Measurements from ENCODE around the gene ST3GAL5. TPM values are rescaled to one million over a fixed set of nuclear protein-coding genes. Genes with fewer than 3 reads are reported as not detected.

Gene ST3GAL5
- total RNA-seq, 1 donor from 2014 or later: 30.4 TPM

DNA sequence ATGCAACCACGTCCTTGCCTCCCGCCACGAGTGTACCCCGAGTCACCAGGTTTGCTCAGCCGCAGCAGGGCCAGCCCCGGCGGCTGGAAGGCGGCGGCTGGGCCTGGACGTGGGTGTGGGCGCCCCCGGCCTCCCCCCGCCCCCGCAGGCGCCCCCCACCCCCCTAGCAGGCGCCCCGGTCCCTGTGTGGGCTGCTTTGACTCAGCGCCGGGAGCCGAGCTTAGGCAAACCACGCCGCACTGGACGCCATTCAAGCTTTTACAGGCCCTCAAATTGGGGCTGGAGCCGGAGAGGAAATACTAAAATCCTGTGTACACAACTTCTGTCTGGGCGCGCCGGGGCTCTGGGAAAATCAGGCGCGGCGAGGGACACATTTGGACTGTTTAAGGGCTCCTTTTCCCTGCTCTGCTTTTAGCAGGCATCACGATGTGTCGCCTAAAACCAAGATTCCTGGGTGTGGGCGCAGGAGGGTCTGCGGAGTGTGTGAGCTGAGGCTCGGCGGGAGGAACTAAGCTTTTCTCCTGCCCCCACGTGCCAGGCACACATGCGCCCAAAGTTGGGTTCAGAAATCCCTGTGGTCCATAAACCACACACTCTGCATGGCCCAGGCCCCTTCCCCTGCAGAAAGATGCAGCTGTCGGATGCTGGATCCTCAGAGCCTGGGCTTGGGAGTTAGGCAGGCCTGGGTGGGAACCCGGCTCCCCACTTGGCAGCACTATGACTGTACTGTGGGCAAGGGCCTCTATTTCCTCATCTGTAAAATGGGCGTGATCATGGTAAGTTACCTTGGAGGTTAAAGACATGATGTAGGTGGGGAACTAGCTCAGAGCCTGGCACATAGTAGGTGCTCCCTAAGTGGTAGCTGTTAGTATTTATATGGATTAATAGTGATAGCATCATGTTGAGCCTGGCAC, 77.4 kb downstream of the ST3GAL5 start:
- intact Hi-C loops (cut with micrococcal nuclease): no loop called here

DNA sequence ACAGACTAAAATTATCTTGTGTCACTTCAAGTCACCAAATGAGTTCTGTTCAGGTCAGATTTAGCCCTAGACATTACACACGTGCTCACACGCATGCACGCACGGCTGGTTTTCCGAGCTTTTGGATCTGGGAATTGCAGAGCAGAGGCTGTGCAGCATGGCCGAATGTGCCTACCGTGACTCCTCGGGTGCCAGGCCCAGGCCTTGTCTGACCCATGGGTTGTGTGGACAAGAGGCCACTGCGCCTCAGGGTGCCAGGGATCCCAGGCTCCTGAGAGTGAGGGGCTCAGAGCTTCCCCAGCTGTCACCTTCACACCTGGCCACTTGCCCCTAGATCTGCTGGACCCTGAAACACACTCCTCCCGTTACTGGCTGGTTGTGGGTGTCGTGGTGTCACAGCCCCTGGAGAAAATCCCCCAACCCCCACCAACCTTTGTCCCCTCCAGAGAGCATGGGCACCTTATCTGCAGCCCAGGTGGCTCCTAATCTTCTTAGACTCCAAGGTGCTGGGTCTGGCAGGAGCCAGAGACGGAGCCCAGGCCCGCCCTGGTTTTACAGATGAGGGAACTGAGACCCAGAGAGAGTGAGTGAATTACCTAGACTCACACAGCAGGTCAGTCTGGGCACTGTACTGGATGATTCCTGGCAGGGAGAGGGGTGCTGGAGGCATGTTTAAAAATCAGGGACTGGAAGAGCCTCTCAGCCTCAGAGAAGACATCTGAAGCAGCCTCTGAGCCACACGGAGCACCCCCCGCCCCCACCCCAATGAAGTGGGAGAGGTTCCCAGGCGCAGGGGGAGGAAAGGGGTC, 78.2 kb downstream of the ST3GAL5 start:
- intact Hi-C loops (cut with micrococcal nuclease): no loop called here

DNA sequence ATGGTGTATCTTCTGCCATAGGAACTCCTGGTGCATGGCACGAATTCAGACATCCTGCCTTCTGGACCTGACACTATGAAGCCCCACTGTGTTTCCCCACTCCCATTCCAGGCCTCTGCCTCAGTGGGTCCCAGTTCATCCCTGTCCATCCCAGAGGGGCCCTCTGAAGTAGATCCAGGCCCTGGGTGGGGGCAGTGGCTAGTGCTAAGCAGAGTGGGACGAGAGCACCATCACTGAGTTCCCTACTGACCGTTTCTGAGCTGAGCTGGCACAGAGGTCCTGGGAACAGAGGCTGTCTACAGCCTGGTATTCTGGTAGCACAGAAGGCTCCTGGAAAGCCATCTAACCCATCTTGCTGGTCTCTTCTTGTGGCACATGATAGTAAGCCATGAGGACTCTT, 81.0 kb downstream of the ST3GAL5 start:
- intact Hi-C loops (cut with micrococcal nuclease): no loop called here

- intact Hi-C loops (cut with micrococcal nuclease): no loop called here
These were observed 82.3 kb downstream of the ST3GAL5 start for GRCh38 chr2:85806358-85807118.

- intact Hi-C loops (cut with micrococcal nuclease): loop anchor here (5.0 kb wide), 1 partner anchor 162 kb away; no protein-coding TSS in a partner anchor
These were observed 84.2 kb downstream of the ST3GAL5 start for GRCh38 chr2:85804583-85804982.

GRCh38 chr2:85803704-85804425, 84.9 kb downstream of the ST3GAL5 start:
- intact Hi-C loops (cut with micrococcal nuclease): loop anchor here (5.0 kb wide), 1 partner anchor 162 kb away; no protein-coding TSS in a partner anchor

DNA sequence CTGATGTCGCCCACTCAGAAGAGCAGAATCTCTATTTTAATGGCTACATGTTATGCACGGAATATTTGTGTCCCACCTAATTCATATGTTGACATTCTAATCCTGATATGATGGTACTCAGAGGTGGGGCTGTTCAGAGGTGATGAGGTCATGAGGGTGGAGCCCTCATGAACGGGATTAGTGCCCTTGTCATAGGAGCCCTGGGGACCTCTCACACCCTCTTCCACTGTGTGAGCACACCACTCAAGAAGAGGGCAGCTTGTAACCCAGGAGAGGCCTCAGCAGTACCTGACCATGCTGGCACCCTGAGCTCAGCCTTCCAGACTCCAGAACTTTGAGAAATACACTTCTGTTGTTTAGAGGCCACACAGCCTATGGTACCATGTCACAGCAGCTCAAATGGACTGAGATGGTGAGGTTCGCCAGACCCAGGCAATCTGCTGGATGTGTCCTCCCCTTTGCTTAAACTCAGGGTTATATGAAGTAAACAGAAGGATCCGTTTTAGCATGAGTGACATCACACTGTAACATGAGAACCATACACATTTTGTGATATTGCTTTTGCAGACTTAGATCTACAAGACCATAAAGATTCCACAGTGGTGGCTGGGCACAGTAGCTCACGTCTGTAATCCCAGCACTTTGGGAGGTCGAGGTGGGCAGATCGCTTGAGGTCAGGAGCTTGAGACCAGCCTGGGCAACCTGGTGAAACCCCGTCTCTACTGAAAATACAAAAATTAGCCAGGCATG, 86.3 kb downstream of the ST3GAL5 start:
- intact Hi-C loops (cut with micrococcal nuclease): loop anchor here (5.0 kb wide), 1 partner anchor 160 kb away; no protein-coding TSS in a partner anchor

DNA sequence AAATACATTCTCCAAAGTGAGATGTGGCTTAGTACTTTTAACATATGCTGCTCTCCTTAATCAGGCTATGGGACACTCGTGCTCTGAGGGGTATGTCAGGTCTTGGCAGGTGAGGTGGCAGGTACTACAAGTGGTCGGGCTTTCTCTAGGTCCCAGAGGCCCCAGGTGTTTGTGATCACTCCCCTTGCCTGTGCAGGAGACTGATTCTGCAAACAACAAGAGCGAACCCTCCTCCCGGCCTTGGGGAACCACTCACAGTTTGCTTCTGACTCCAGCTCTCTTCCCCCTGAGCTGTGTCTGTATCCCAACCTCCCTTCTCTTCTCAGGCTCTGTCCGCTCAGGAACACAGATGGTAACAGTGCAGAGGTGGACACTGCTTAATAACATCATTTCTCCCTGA, 86.9 kb downstream of the ST3GAL5 start:
- intact Hi-C loops (cut with micrococcal nuclease): loop anchor here (5.0 kb wide), 1 partner anchor 160 kb away; no protein-coding TSS in a partner anchor

GRCh38 chr2:85800586-85800985, 88.2 kb downstream of the ST3GAL5 start:
- intact Hi-C loops (cut with micrococcal nuclease): loop anchor here (5.0 kb wide), 1 partner anchor 158 kb away; no protein-coding TSS in a partner anchor

DNA sequence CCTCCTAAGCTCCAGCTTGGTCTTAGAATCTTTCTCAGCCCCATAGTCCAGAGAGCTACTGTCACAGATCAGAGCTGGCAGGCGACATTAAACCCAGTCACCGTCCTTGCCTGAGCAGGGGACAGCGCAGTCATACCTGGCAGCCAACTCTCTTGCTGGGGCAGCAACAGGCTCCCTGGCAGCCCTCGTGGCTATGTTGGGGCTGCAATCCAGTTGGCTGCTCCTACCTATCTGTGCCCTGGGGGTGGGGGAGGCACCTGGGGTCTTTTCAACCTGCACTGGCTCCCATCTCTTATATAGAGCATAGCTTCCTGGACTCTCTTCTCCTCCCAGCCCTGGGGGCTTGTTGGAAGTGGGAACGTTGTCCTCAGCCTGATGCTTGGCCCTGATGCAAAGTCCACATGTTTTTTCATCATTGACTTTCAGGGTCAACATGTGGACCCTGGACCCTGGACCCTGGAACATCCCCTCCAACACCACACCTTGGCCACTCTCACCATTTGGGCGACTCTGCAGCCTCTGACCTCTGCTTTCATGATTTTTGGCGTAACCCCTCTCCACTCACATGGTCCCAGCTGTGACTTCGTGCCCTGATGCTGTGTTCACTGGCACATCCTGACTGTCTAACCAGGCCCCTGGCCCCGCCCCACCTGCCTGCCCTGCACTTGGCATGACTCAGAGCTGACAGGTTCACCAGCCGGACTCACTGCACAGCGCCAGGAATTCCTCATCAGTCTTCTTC, 89.4 kb downstream of the ST3GAL5 start:
- intact Hi-C loops (cut with micrococcal nuclease): no loop called here

DNA sequence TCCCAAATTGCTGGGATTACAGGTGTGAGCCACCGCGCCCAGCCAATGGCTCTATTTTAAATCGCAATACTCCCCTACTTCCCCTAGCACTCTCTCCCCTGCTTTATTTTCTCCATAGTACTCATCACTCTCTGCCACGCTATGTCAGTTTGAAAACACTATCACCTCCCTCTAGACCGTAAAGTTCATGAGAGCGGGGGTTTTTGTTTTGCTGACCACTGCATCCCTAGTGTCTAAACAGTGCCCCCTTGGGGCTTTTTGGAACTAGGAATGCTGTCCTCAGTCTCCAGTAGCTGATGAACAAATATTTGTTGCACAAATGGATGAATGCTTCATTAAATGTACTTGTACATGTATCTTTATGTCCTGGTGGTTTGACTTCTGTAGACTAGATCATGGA, 90.9 kb downstream of the ST3GAL5 start:
- intact Hi-C loops (cut with micrococcal nuclease): no loop called here

DNA sequence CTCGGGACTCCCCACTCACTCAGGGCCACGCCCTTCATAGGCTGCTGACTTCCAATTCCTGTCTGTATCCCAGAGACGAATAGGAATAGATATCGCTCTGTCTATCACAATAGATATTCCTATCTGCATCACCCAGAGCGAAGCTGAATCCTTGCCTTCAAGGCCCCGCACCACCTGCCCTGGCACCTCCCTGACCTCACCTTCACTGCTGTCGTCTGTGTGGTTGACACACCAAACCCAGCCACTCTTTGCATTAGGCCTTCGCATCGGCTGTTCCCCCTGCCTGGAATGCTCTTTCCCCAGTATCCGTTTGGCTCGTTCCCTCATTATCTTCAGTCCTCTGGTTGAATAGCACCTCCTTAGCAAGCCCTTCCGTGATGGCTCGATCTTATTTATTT, 91.5 kb downstream of the ST3GAL5 start:
- intact Hi-C loops (cut with micrococcal nuclease): no loop called here

GRCh38 chr2:85796341-85797262, 92.2 kb downstream of the ST3GAL5 start:
- intact Hi-C loops (cut with micrococcal nuclease): no loop called here

- intact Hi-C loops (cut with micrococcal nuclease): no loop called here
These were observed 92.8 kb downstream of the ST3GAL5 start for GRCh38 chr2:85796046-85796340.

- intact Hi-C loops (cut with micrococcal nuclease): no loop called here
These were observed 93.3 kb downstream of the ST3GAL5 start for GRCh38 chr2:85795331-85796045.

DNA sequence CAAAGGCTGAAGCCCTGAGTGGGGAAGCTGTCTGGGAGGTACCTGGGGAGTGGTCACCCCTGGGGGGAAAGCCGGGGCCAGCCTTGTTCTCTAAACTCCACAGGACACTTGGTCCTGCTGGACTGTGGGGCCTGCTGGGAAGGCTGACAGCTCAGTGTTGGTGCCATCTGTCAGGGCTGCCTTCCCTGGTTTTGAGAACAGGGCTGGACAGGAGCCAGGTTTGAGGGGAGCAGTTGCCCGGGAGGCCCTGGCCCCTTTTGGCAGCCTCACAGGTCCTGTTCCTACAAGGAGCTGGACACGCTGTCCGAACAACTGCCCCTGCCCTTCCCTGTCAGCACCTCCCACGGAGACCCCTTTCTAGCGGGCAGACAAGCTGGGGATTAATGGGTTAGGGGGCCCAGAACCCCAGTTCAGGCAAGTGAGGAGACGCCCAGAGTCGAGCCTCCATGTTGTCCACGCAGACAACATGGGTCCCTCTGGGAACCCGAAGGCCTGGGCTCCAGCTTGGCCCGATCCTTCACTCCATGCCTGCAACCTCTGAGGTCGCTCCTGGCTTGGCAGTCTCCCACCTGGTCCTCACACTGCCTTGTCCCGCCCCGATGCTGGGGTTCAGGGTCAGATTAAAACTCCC, 94.2 kb downstream of the ST3GAL5 start:
- intact Hi-C loops (cut with micrococcal nuclease): no loop called here

- intact Hi-C loops (cut with micrococcal nuclease): no loop called here
These were observed 94.8 kb downstream of the ST3GAL5 start for GRCh38 chr2:85794038-85794441.

Measured in T-helper 2 cell treated with Interferon-gamma antibody and Interleukin-4, amounts not matched to agents 100 ng/mL and 5 ng/mL, for 36 hours (primary cell).